GM23338 (cell line): Measurements from ENCODE around the gene PRSS21.

ENCODE experiments used
- CTCF ChIP-seq, 2 experiments: fragments of 200-600 bp in 1 of 2; sonication (generic) in 1 of 2; conservative IDR thresholded peaks; 2 replicates each; pipeline versions ENCODE4 v1.5.1 to v1.6.1; 2016 to 2017; ENCODE audit warnings: antibody characterized with exemption in 2 of 2, low read depth in 2 of 2, mild to moderate bottlenecking in 2 of 2, moderate library complexity in 1 of 2
- EZH2 ChIP-seq: fragments of 200-600 bp; sonication (generic); IDR thresholded peaks from one replicate; pipeline ENCODE4 v1.8.0; 2017; ENCODE audit warnings: antibody characterized with exemption, mild to moderate bottlenecking, low read depth; ENCODE audit not compliant: unreplicated experiment
- EZH2phosphoT487 ChIP-seq: fragments of 200-600 bp; sonication (generic); IDR thresholded peaks from one replicate; pipeline ENCODE4 v1.8.1; 2018; ENCODE audit warnings: antibody characterized with exemption; ENCODE audit not compliant: unreplicated experiment
- NANOG ChIP-seq: IDR thresholded peaks from 2 replicates; pipeline ENCODE4 v1.6.1; 2016; ENCODE audit warnings: antibody characterized with exemption, borderline replicate concordance
- POLR2AphosphoS5 ChIP-seq: IDR thresholded peaks from 2 replicates; pipeline ENCODE4 v1.6.1; 2016; ENCODE audit warnings: antibody characterized with exemption, low read depth
- TF ChIP-seq, protein P1 (sequence below): IDR thresholded peaks from 2 replicates; pipeline ENCODE4 v1.6.1; 2016; ENCODE audit warnings: antibody characterized with exemption

GRCh38 chr16:2867661-2867986 lies 50.6 kb downstream of the PRSS21 start:
- no peak for TF ChIP-seq CTCF (conservative IDR thresholded peaks at IDR 0.05; ENCODE audit: low read depth in 2 of 2)
- no peak for TF ChIP-seq POLR2AphosphoS5
- no peak for TF ChIP-seq EZH2phosphoT487
- no peak for TF ChIP-seq NANOG
- TF ChIP-seq EZH2 = no peak
- TF ChIP-seq, protein P1, sequence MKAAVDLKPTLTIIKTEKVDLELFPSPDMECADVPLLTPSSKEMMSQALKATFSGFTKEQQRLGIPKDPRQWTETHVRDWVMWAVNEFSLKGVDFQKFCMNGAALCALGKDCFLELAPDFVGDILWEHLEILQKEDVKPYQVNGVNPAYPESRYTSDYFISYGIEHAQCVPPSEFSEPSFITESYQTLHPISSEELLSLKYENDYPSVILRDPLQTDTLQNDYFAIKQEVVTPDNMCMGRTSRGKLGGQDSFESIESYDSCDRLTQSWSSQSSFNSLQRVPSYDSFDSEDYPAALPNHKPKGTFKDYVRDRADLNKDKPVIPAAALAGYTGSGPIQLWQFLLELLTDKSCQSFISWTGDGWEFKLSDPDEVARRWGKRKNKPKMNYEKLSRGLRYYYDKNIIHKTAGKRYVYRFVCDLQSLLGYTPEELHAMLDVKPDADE = no peak
